ENCODE data around the gene MGAT5.

The MGAT5 gene

GRCh38 chr2:134421556-134422328 lies 167.9 kb downstream of the MGAT5 start:
- no peak for DNase-seq (ENCODE audit: low read depth)

GRCh38 chr2:134425724-134426496 lies 172.0 kb downstream of the MGAT5 start:
- DNase-seq (ENCODE audit: low read depth), result no peak

- DNase-seq (ENCODE audit: low read depth), result no peak
Measured at GRCh38 chr2:134426721-134427120, 172.8 kb downstream of the MGAT5 start.

DNA sequence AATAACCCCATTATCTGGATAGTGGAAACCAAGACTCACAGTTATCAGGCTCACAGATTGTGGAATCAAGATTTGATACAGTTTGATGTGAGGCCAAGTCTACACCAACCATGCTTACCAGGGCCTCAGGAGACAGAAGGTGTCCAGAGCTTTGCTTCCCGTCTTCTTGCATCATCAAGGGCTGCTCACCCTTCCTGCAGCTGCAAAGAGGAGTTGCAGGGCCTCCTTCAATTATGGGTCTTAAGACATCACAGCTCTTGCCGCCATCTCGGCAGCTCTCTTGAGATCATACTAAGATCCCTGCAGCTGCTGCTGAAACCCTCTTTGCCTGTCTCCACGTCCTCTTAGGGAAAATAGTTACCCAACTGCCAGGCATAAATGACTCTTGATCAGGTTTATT lies 176.0 kb downstream of the MGAT5 start:
- no peak for DNase-seq (ENCODE audit: low read depth)

DNA sequence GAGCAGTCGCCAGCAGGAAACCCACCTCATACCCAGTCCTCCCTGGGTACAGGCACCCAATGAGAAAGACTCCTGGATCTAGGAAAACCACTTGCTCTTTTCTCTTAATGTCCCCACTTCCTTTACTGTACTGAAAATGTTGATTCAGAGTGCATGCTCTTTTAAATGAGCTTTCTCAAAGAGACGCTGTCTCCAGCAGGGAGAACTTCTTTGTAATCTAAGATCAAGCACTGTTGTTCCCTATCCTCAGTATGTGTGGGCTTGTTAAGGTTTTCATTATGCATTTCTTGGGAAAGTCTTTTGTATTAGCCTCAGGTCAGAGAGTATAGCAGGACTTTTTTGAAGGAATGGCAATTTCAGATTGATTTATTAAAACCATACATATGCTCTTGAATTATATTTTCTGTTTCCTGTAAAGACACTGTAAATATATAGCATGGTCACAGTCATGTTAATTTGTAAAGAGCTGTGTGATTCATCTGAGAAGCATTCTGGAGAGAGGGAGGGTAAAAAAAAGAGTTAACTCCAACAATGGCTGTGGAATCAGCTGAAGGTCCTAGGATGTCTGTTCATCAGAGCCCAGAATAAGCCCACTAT lies 178.1 kb downstream of the MGAT5 start:
- no peak for DNase-seq (ENCODE audit: low read depth)

- no peak for DNase-seq (ENCODE audit: low read depth)
Measured at GRCh38 chr2:134432435-134432883, 178.6 kb downstream of the MGAT5 start.

GRCh38 chr2:134433469-134433868 lies 179.6 kb downstream of the MGAT5 start:
- no peak for DNase-seq (ENCODE audit: low read depth)

DNA sequence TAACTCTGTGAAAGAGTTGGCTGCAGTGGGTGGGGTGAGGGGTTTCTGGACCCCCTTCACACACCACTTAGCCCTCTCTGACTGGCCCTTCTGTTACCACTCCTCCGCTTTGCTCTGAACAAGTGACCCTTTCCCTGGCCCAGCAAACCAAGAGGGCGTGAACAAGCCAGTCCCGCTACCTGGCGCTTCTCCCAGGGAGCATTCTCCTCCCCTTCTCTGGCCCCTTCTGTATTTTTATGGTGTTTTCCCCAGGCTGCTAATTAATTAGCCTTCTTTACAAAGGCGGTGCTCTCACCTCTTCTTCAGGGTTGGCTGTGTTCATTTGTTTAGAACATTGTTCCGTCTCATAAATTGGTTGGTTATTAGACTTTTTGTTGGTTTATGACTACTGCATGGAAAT lies 180.1 kb downstream of the MGAT5 start:
- DNase-seq (ENCODE audit: low read depth), result no peak

DNA sequence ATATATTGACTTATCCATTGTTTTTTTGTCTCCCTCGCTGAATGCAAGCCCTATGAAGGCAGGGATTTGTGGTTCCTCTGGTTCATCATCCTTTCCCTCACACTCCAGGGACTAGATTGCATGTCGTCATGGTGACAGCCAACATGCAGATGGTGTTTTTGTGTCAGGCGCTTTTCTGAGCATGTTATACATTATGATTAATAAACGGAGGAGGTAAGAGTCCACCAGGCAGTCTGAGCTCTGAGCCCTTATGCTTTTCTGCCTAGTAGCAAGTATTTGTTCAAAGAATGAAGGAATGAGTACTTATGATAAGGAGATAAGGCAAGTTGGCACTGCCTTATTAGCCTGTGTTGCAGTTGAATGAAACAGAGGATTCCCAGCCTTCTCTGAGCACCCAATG lies 181.6 kb downstream of the MGAT5 start:
- DNase-seq (ENCODE audit: low read depth), result no peak

GRCh38 chr2:134435936-134436335 lies 182.1 kb downstream of the MGAT5 start:
- DNase-seq (ENCODE audit: low read depth), result no peak

DNA sequence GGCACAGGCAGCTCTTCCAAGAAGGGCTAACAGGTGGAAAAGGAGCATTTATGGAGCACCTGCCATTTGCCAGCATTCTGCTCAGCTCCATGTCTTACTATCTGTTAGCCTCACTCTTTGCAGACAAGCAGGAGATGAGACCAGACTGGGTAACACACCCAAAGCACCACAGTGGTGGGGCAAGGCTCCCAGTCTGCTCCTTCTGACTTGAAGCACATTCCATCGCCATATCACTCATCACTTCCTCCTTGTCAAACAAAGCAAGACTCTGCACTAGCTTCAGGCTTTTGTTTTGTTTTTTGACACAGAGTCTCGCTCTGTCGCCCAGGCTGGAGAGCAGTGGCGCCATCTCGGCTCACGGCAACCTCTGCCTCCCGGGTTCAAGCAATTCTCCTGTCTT lies 182.8 kb downstream of the MGAT5 start:
- no peak for DNase-seq (ENCODE audit: low read depth)

GRCh38 chr2:134438371-134438770 lies 184.5 kb downstream of the MGAT5 start:
- DNase-seq (ENCODE audit: low read depth), result no peak

- DNase-seq (ENCODE audit: low read depth), result no peak
Measured at GRCh38 chr2:134440336-134440909, 186.6 kb downstream of the MGAT5 start.

DNA sequence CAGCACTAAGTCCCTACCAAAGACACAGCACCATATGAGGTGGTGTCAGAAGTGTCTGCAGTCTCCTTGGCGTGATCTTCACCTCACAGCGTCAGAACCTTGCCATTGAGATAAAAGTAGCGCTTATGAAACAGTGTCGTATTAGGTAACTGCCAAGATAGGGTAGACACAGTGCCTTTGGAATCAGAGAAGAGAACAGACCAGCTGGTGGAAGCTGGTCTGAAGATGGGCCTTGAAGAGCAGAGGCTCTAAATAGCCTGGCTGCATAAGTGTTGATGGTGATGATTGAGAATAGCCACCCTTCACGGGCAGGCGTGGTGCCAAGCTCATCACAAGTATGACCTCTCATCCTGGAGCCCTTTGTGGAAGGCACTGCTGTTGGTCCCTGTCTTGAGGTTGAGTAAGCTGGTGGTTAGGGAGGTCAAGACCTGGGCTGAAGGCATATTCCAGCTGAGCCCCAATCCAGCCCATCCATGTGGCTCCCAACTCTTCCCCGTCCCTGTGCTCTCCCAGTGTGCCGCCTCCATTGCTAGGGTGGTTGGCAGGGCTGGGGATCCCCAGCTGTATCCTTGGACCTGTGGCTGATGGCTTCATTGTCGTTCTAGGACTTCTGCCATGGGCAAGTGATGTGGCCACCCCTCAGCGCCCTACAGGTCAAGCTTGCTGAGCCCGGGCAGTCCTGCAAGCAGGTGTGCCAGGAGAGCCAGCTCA lies 187.4 kb downstream of the MGAT5 start:
- no peak for DNase-seq (ENCODE audit: low read depth)

DNA sequence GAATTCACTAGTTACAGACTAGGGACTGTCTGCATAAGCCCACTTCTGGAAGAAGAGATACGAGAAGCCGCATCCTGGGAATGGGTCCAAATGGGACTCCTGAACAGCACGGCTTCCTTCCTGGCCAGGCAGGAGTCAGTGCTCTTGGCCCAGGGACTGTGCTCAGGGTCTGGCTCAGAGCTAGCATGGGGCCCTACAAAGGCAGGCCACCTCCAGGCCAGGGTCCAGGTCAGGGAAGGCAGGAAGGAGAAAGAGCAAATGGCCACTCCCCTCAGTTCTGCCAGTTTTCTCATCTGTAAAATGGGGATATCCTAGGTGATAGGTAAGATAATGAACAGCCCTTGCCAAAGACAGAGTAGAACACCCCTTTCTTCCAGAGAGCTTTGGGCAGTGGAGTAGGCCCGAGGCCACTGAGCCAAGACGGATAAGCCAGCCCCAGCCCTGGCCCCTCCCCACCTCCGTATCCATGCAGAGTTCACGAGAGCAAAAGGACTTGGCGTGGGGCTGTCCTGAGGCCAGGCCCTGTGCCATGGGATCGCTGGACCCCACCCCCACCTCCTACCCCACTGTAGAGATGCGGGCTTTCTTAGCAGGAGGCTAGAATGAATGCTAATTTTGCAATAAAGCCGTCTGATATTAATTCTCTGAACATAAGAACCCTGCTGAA lies 190.1 kb downstream of the MGAT5 start:
- DNase-seq (ENCODE audit: low read depth), result no peak

DNA sequence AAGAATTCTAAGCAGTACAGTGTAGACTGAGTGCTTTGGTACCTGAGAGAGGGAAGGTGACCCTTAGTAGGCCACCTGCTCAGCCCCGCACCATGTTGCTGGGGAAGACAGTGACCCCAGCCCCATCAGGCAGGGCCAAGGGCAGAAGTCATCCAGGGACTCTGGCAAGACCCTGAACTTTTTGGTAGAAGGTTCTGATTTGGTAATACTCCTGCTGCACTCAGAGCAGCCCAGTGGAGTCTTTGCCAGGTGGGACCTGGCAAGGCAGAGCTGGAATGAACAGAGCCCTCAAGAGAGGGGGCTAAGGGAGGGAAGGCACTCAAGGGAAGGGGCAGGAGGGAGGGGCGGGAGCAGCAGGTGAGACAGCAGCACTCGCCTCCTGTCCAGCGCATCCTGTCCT lies 191.2 kb downstream of the MGAT5 start:
- DNase-seq (ENCODE audit: low read depth), result no peak

GRCh38 chr2:134445985-134446382 lies 192.1 kb downstream of the MGAT5 start:
- no peak for DNase-seq (ENCODE audit: low read depth)

DNA sequence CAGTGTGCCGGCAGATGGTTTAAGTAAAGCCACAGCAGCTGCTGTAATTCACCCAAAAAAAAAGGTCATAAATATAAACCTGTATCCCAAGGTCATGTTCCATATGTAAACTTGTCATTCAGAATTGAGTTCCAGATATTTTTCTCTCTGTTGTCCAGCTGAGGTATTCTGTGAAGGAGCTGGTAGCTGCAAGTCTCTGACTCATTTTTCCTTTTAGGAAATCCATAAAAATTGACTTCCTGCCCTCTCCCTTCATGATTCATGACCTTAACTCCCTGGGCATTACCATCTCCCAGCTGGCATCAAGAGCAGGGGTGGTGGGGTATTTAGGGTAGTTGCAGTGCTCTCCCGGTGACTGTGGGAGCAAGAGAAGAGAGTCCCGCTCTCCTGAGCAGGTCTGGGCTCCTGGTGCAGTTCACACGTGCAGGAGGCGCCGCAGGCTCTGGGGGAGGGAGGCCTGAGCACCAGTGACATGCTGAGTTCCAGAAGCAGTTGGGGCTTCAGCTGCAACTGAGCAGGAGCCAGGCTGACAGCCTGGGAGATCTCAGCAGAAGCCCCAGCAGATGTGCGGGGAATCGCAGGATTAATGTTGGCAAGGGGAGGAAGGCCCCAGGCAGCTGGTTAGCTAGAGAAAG lies 192.6 kb downstream of the MGAT5 start:
- DNase-seq (ENCODE audit: low read depth), result peak; percentile 21

- no peak for DNase-seq (ENCODE audit: low read depth)
Measured at GRCh38 chr2:134447669-134448068, 193.8 kb downstream of the MGAT5 start.

DNA sequence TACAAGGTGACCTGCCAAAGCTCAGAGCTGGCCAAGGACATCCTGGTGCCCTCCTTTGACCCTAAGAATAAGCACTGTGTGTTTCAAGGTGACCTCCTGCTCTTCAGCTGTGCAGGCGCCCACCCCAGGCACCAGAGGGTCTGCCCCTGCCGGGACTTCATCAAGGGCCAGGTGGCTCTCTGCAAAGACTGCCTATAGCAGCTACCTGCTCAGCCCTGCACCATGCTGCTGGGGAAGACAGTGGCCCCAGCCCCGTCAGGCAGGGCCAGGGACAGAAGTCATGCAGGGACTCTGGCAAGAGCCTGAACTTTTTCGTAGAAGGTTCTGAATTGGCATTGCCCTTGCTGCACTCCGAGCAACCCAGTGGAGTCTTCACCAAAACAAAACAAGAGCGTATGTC lies 194.8 kb downstream of the MGAT5 start:
- no peak for DNase-seq (ENCODE audit: low read depth)

DNA sequence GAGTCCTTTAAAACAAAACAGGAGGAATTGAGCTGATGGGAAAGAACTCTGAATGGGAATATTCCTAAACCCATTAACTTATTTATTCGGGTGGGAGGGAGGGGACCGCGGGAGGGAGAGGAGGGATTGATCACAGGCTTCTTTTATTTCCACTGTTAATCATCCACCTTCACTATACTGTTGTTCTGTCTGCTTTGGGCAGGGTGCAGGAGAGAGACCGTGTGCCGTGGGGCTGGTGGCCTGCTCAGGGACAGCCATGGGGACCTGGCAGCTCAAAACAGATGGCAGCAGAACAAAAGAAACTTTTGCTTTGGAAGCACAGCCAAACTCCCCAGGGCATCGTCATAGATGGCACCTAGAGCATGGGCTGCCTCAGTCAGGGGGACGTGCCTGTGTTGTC lies 195.3 kb downstream of the MGAT5 start:
- no peak for DNase-seq (ENCODE audit: low read depth)
